ENCODE data around the gene SF1. TPM values are rescaled to one million over a fixed set of nuclear protein-coding genes. Genes with fewer than 3 reads are reported as not detected.

Gene SF1
- total and polyA plus RNA-seq, 4 experiments from 2014 or later, result 48.3 to 832 (median 481) TPM

DNA sequence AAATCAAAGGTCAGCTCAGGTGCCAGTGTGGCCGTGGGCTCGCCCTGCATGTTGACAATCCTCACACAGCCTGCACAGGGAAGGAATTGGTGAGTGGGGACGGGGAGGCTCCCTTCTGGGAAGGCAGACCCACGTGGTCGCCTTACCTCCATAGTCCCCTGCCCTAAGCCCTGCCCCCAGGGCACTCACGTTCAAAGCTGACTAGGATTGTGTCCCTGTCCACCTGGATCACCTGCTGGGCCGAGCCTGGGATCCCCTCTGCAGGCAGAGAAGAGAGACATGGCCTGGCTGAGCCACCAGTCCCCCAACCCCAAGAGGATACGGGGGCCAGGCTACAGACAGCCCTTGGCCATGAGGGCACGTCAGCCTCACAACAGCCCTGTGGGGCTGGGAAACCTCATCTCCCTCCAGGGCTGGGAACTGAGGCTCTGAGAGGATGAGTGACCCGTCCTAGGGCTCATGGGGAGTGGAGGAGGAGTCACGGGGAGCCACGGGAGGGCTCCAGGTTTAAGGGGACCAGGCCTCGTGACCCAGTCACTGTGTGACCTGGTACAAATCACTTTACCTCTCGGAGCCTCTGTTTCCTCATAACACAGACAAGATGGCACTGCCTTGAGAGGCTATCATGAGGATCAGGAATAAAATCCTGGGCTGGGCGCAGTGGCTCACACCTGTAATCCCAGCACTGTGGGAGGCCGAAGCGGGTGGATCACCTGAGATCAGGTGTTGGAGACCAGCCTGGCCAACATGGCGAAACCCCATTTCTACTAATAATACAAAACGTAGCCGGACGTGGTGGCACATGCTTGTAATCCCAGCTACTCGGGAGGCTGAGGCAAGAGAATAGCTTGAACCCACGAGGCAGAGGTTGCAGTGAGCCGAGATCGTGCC, 12.1 kb upstream of the SF1 start:
- H3K4me1 ChIP-seq (ENCODE audit: insufficient read depth, low read length), result peaks cover 10% of the 10 kb centered on the region
- Mint-ChIP-seq H3K4me3 (no peak overlapping the region), H3K27ac (peak overlapping the region in 1 of 7 donors; percentile 79), H3K4me1 (peaks cover 10 to 22% (median 16%) of the 10 kb centered on the region in 4 donors), H3K9me3 (no peaks in the 10 kb centered on the region), H3K27me3 (no peaks in the 10 kb centered on the region), H3K36me3 (peaks cover 6 to 50% of the 10 kb centered on the region in 2 donors)
- no peak overlapping the region for H3K4me3 ChIP-seq (ENCODE audit: low read length in 2 of 2)
- H3K27ac ChIP-seq (ENCODE audit: low read depth, low read length), result no peak overlapping the region
- ChIA-PET POLR2A (ENCODE audit: partially characterized antibody) (interaction anchor here (1.2 to 2.2 kb wide), 4 partner anchors 12 to 19 kb away, joined by 3 to 15 read pairs (median 4); partner anchors contain the start of genes MAP4K2, MEN1 and SF1), CTCF (ENCODE audit: partially characterized antibody) (interaction anchor here (1.5 to 1.8 kb wide), 3 partner anchors 9 to 26 kb away, joined by 3 to 4 read pairs (median 4); no protein-coding TSS in a partner anchor)
- no peak for DNase-seq
- intact Hi-C loops (cut with micrococcal nuclease), result no loop called here
- no peaks in the 10 kb centered on the region for H3K27me3 ChIP-seq (ENCODE audit: insufficient read depth, low read length)
- peaks cover 19% of the 10 kb centered on the region for H3K36me3 ChIP-seq (ENCODE audit: insufficient read depth, low read length)
- no peaks in the 10 kb centered on the region for H3K9me3 ChIP-seq (ENCODE audit: control insufficient read depth in 1 of 2, low read length in 2 of 2)

DNA sequence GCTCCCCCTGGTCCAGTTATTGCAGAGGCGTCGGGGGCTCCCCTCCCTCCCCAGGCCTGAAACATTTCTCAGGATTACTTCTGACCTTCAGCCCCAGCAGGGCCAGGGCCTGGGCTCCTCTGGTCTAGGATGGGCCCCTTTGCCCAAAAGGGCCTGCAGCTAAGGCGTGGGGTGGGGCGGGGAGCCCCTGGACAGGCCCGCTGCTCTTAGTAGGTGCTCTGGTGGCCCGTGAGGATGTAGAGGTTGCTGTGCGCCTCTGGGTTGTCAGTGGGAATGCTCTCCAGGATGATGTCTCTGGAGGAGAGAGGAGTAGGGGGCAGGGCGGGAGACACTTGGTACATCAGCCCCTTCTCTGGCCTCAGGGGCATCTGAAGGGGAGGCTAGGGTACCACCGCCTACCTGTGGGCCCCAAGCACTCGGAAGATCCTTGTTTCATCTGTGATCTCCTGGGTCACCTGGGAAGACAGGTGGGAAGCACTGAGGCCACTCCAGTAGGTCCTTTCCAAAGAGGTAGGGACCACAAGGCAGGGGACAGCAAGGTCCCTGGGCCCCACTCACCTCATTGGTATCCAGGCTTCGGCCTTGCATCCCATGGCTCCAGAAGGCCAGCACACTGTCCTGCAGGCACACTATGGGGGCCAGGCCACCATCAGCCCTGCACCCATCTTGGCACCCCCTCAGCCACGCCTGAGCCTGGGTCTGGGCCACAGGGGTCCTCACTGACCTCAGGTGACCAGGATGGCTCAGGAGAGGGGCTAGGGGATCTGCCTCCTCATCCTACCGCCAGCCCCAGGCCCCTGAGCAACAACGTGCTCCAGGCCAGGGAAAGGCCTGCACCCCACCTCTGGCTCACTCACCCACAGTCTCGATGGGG, 11.2 kb upstream of the SF1 start:
- H3K27ac Mint-ChIP-seq, result peak overlapping the region in 2 of 7 donors; percentile 42 to 79
- peaks cover 4 to 49% of the 10 kb centered on the region in 2 donors for H3K36me3 Mint-ChIP-seq
- CTCF ChIA-PET (ENCODE audit: partially characterized antibody), result interaction anchor here (0.6 to 3.2 kb wide), 3 partner anchors 13 to 123 kb away, joined by 3 to 12 read pairs (median 3); partner anchors contain the start of gene MAP4K2

DNA sequence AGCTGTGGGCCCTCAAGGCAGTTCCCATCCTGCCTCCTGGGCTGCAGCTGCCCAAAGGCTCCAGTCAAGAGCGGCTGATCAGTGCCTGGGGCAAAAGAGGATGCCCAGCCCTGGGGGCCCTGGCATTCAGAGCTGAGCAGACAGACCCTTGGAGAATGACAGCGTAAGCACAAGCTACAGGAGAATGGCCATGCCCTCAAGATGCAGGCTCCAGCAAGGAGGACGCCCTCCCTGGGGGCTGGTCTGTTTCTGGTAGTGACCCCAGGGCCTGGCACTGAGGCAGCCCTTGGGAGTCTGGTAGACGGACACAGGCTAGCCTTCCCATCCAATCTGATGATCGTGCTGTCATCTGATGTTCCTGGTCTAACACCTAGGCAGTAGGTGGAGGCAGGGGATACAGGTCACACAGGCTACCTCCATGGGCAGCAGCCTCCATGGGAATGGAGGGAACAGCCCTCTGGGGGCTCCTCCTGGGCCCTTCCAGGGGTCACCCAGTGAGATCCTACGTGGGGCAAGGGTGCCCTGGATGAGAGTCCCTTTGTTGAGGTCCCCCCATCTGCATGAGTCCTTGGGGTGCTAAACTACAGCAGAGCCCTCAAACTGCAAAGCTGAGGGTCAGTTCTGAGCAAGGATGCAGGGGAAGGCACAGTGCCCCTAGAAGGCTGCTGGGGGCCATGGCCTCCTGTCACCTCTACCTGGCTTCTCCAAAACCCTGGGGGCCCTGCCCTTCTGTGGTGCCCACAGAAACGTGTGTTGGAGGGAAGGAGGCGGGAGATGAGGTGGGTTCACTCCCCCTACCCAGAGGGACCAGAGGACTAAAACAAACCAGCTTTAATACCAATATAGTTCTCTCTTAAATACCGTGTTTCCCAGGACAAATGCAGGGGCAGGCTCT, 10.2 kb upstream of the SF1 start:
- Histone ChIP-seq H3K4me1 (ENCODE audit: insufficient read depth, low read length) (peaks cover 6% of the 10 kb centered on the region), H3K9me3 (ENCODE audit: control insufficient read depth in 1 of 2, low read length in 2 of 2) (no peaks in the 10 kb centered on the region), H3K27me3 (ENCODE audit: insufficient read depth, low read length) (no peaks in the 10 kb centered on the region), H3K4me3 (ENCODE audit: low read length in 2 of 2) (no peak overlapping the region), H3K36me3 (ENCODE audit: insufficient read depth, low read length) (peaks cover 19% of the 10 kb centered on the region), H3K27ac (ENCODE audit: low read depth, low read length) (no peak overlapping the region)
- no peaks in the 10 kb centered on the region for H3K9me3 Mint-ChIP-seq
- H3K4me3 Mint-ChIP-seq, result no peak overlapping the region
- POLR2A ChIA-PET (ENCODE audit: partially characterized antibody), result interaction anchor here (1.0 to 2.3 kb wide), 12 partner anchors 10 to 46 kb away, joined by 3 to 16 read pairs (median 5); partner anchors contain the start of genes MAP4K2, MEN1, PYGM and RASGRP2
- H3K27ac Mint-ChIP-seq, result no peak overlapping the region
- intact Hi-C loops (cut with micrococcal nuclease), result loop anchor here (5.0 kb wide), 1 partner anchor 224 kb away; the partner anchor contains the start of gene ARL2
- CTCF ChIA-PET (ENCODE audit: partially characterized antibody), result interaction anchor here (0.7 to 3.2 kb wide), 7 partner anchors 10 to 97 kb away, joined by 3 to 12 read pairs (median 4); partner anchors contain the start of genes MAP4K2 and SF1
- peaks cover 3 to 8% (median 5%) of the 10 kb centered on the region in 4 donors for H3K4me1 Mint-ChIP-seq
- peaks cover 4 to 42% of the 10 kb centered on the region in 2 donors for H3K36me3 Mint-ChIP-seq
- H3K27me3 Mint-ChIP-seq, result no peaks in the 10 kb centered on the region
- DNase-seq, result no peak

More for the DNA sequence above, 11.2 kb upstream of the SF1 start:
- Mint-ChIP-seq H3K4me3 (no peak overlapping the region), H3K27me3 (no peaks in the 10 kb centered on the region), H3K4me1 (peaks cover 7 to 18% (median 12%) of the 10 kb centered on the region in 4 donors), H3K9me3 (no peaks in the 10 kb centered on the region)
- Histone ChIP-seq H3K36me3 (ENCODE audit: insufficient read depth, low read length) (peaks cover 19% of the 10 kb centered on the region), H3K27me3 (ENCODE audit: insufficient read depth, low read length) (no peaks in the 10 kb centered on the region), H3K4me1 (ENCODE audit: insufficient read depth, low read length) (peaks cover 10% of the 10 kb centered on the region), H3K4me3 (ENCODE audit: low read length in 2 of 2) (no peak overlapping the region), H3K27ac (ENCODE audit: low read depth, low read length) (no peak overlapping the region), H3K9me3 (ENCODE audit: control insufficient read depth in 1 of 2, low read length in 2 of 2) (no peaks in the 10 kb centered on the region)
- DNase-seq, result no peak
- POLR2A ChIA-PET (ENCODE audit: partially characterized antibody), result interaction anchor here (1.2 to 2.3 kb wide), 7 partner anchors 9 to 46 kb away, joined by 4 to 16 read pairs (median 5); partner anchors contain the start of genes MAP4K2, MEN1, RASGRP2 and SF1
- intact Hi-C loops (cut with micrococcal nuclease), result loop anchor here (5.0 kb wide), 1 partner anchor 223 kb away; the partner anchor contains the start of gene ARL2

DNA sequence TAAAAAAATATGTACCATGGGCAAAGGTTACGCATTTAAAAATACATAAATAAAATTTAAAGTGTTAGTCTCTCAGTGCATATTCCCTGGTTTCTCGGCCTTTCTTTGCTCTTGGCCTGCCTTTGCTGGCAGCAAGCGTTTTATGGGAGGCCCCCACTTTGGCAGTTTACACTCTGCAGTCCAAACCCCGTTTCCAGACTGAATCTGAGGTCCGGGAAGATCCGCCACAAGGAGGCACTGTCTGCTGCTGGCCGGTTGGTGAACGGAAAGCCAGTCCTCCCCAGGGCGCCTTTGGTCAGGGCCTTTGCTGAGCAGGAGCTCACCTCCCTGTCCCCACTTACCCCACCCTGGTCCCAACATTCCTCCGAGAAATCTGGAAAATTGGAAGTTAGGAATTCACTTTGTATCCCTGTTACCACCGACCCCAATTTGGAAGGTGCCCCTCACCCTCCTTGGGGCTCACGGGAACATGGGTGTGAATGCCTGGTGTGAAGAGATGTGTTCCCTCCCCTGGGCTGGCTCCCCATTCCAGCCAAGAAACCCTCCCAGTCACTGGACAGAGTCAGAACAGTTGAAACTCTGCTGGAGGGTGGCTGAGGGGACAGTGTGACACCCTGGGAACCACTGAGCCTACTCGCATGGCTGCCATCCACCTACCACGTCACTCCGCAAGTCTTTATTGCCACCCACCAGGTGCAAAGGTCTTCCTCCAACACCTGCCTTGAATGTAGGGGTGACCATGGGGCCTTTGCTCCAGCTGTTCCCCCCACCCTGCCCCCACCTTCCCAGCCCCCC, 9.4 kb upstream of the SF1 start:
- Histone ChIP-seq H3K36me3 (ENCODE audit: insufficient read depth, low read length) (peaks cover 19% of the 10 kb centered on the region), H3K4me1 (ENCODE audit: insufficient read depth, low read length) (peaks cover 6% of the 10 kb centered on the region), H3K4me3 (ENCODE audit: low read length in 2 of 2) (no peak overlapping the region), H3K27ac (ENCODE audit: low read depth, low read length) (no peak overlapping the region), H3K9me3 (ENCODE audit: control insufficient read depth in 1 of 2, low read length in 2 of 2) (no peaks in the 10 kb centered on the region), H3K27me3 (ENCODE audit: insufficient read depth, low read length) (no peaks in the 10 kb centered on the region)
- peaks cover 4 to 38% of the 10 kb centered on the region in 2 donors for H3K36me3 Mint-ChIP-seq
- POLR2A ChIA-PET (ENCODE audit: partially characterized antibody), result interaction anchor here (1.0 to 2.3 kb wide), 8 partner anchors 9 to 45 kb away, joined by 3 to 16 read pairs (median 5); partner anchors contain the start of genes MAP4K2, PYGM and SF1
- peak overlapping the region in 6 of 7 donors; percentile 48 to 90 (median 82) for H3K27ac Mint-ChIP-seq
- peaks cover 3 to 6% (median 4%) of the 10 kb centered on the region in 4 donors for H3K4me1 Mint-ChIP-seq
- DNase-seq, result peak; percentile 48 to 61 (median 52)
- CTCF ChIA-PET (ENCODE audit: partially characterized antibody), result interaction anchor here (0.7 to 3.2 kb wide), 7 partner anchors 9 to 98 kb away, joined by 3 to 12 read pairs (median 4); partner anchors contain the start of genes MAP4K2 and SF1
- intact Hi-C loops (cut with micrococcal nuclease), result loop anchor here (1.0 to 5.0 kb wide), 3 partner anchors 8 to 225 kb away; partner anchors contain the start of gene ARL2
- H3K9me3 Mint-ChIP-seq, result no peaks in the 10 kb centered on the region
- H3K4me3 Mint-ChIP-seq, result no peak overlapping the region
- H3K27me3 Mint-ChIP-seq, result no peaks in the 10 kb centered on the region

DNA sequence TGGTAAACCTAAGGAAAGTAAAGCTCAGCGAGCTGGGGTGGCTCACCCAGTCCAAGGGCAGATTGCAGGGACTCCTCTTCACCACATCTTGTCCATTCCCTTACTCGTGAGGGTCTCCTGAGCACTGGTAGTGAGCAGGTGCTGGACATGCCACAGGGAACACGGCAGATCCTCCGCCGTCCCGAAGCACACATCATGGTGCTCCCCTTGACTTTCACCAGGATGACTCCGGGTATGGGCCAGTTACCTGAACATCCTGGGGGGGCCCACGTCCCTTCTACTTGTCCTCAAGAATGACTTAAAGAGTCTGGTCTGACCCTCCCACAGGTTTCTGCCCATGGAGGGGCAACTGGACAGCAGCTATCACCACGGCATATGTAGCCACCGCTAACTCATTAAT, 8.0 kb upstream of the SF1 start:
- Mint-ChIP-seq H3K4me1 (peaks cover 3 to 9% (median 5%) of the 10 kb centered on the region in 4 donors), H3K36me3 (peaks cover 4 to 30% of the 10 kb centered on the region in 2 donors), H3K27ac (peak overlapping the region in 2 of 7 donors; percentile 12 to 29), H3K9me3 (no peaks in the 10 kb centered on the region), H3K4me3 (no peak overlapping the region), H3K27me3 (no peaks in the 10 kb centered on the region)
- Histone ChIP-seq H3K27ac (ENCODE audit: low read depth, low read length) (no peak overlapping the region), H3K36me3 (ENCODE audit: insufficient read depth, low read length) (peaks cover 14% of the 10 kb centered on the region), H3K4me1 (ENCODE audit: insufficient read depth, low read length) (peaks cover 6% of the 10 kb centered on the region), H3K27me3 (ENCODE audit: insufficient read depth, low read length) (no peaks in the 10 kb centered on the region), H3K9me3 (ENCODE audit: control insufficient read depth in 1 of 2, low read length in 2 of 2) (no peaks in the 10 kb centered on the region), H3K4me3 (ENCODE audit: low read length in 2 of 2) (no peak overlapping the region)
- POLR2A ChIA-PET (ENCODE audit: partially characterized antibody), result interaction anchor here (0.9 to 3.0 kb wide), 8 partner anchors 8 to 67 kb away, joined by 3 to 31 read pairs (median 4); partner anchors contain the start of genes RASGRP2 and SF1
- CTCF ChIA-PET (ENCODE audit: partially characterized antibody), result interaction anchor here (1.0 to 3.2 kb wide), 7 partner anchors 11 to 107 kb away, joined by 3 to 12 read pairs (median 4); partner anchors contain the start of gene MAP4K2
- DNase-seq, result no peak
- intact Hi-C loops (cut with micrococcal nuclease), result loop anchor here (5.0 kb wide), 1 partner anchor 226 kb away; the partner anchor contains the start of gene ARL2
